Spleen (tissue), 11 donors: ENCODE measurements around the gene MACROD2. TPM values are rescaled to one million over a fixed set of nuclear protein-coding genes. Genes with fewer than 3 reads are reported as not detected.

Experiments used
- DNase-seq: peaks from one replicate; pipeline ENCODE4 v3.0.0-alpha.2; 2020
- H3K27ac ChIP-seq, 8 donors: fragments of 200-600 bp; sonication (generic) in 7 of 8; 1 replicate in 4 of 8; 2 replicates in 4 of 8; pipeline versions ENCODE4 v1.5.0 to v1.8.0; 2016 to 2021; ENCODE audit warnings: inconsistent platforms in 4 of 8, mild to moderate bottlenecking in 4 of 8, moderate library complexity in 1 of 8
- H3K27me3 ChIP-seq, 7 donors: fragments of 200-600 bp; sonication (generic) in 6 of 7; replicated peaks in 1 of 7; 1 replicate in 4 of 7; 2 replicates in 3 of 7; pipeline versions ENCODE4 v1.5.0 to v1.8.0; 2016 to 2021; ENCODE audit warnings: inconsistent platforms in 3 of 7, mild to moderate bottlenecking in 1 of 7
- H3K36me3 ChIP-seq, 6 donors: fragments of 200-600 bp; sonication (generic) in 5 of 6; 1 replicate in 4 of 6; 2 replicates in 2 of 6; pipeline versions ENCODE4 v1.5.0 to v1.8.0; 2016 to 2021; ENCODE audit warnings: inconsistent platforms in 2 of 6
- H3K4me1 ChIP-seq, 6 donors: fragments of 200-600 bp; sonication (generic) in 5 of 6; 1 replicate in 3 of 6; 2 replicates in 3 of 6; pipeline versions ENCODE4 v1.5.0 to v1.8.0; 2016 to 2021; ENCODE audit warnings: inconsistent platforms in 3 of 6
- H3K4me3 ChIP-seq, 8 donors: fragments of 200-600 bp; sonication (generic) in 7 of 8; 1 replicate in 4 of 8; 2 replicates in 4 of 8; pipeline versions ENCODE4 v1.5.0 to v1.8.0; 2016 to 2021; ENCODE audit warnings: inconsistent platforms in 4 of 8, mild to moderate bottlenecking in 4 of 8, moderate library complexity in 2 of 8
- H3K9me3 ChIP-seq, 8 donors: fragments of 200-600 bp; sonication (generic) in 7 of 8; 1 replicate in 4 of 8; 2 replicates in 4 of 8; pipeline versions ENCODE4 v1.5.0 to v1.8.0; 2016 to 2021; ENCODE audit warnings: inconsistent platforms in 4 of 8
- POLR2A ChIP-seq, 3 donors: fragments of 450-650 bp; IDR thresholded peaks; one replicate each; pipeline ENCODE4 v1.5.1; 2017; ENCODE audit warnings: antibody characterized with exemption in 3 of 3, mild to moderate bottlenecking in 1 of 3
- POLR2AphosphoS5 ChIP-seq, 3 donors: sonication (generic); formaldehyde crosslinking; IDR thresholded peaks; one replicate each; pipeline ENCODE4 v1.5.1; 2017; ENCODE audit warnings: antibody characterized with exemption in 3 of 3
- WGBS, 5 donors: extraction: QIAGEN DNeasy Blood & Tissue Kit in 3 of 5; methylation state at CpG; one replicate each; pipeline versions ENCODE4 v1.1.5 to v1.1.7; 2013 to 2018; 5-methylcytosine and 5-hydroxymethylcytosine counted together
- intact Hi-C: fragments of 100-400 bp; cut with DNase I; formaldehyde crosslinking; loops from one replicate; pipeline ENCODE4 v1.15.0; 2023; ENCODE audit warnings: low total_unique reads
- polyA plus RNA-seq, 3 donors: library from polyadenylated mRNA; stranded (reverse); fragments of 200-250 nt; gene quantifications; one replicate each; pipeline ENCODE4 v1.2.1, GENCODE V29; 2013
- total RNA-seq, 7 donors: library from RNA; depleted of rRNA in 3 of 7; stranded (reverse); fragments of >200 nt in 3 of 7; fragmentation: NEBNext Ultra II Directional in 4 of 7; extraction: Animal tissue kit (Norgen Biotek cat#: 25700) in 4 of 7; gene quantifications; one replicate each; pipeline versions ENCODE4 v1.1.0 to v1.2.1, GENCODE V29; 2016 to 2021
- TF ChIP-seq, protein P1 (sequence below), 11 experiments: fragments of 200-600 bp in 7 of 11; fragments of 450-650 bp in 4 of 11; sonication (generic) in 4 of 11; IDR thresholded peaks in 8 of 11; conservative IDR thresholded peaks in 3 of 11; 1 replicate in 7 of 11; 2 replicates in 4 of 11; pipeline versions ENCODE4 v1.4.0 to v1.8.0; 2016 to 2021; ENCODE audit warnings: antibody characterized with exemption in 11 of 11, inconsistent platforms in 4 of 11, mild to moderate bottlenecking in 1 of 11
- donor health status: healthy with polysubstance abuse.
- donor health status: DM: no; HTN: no; CAD: no; lungs with moderate emphysema.
- donor health status: DM: no; HTN: no; CAD: no.
- donor health status: Bipolar disorder and iron deficiency.
- donor health status: healthy.
- donor health status: DM: no; HTN: no; CAD: no.
- donor health status: DM: yes; HTN: yes; CAD: no.

Gene MACROD2
- total and polyA plus RNA-seq, 10 donors: 1.5 to 4.7 (median 3.4) TPM

DNA sequence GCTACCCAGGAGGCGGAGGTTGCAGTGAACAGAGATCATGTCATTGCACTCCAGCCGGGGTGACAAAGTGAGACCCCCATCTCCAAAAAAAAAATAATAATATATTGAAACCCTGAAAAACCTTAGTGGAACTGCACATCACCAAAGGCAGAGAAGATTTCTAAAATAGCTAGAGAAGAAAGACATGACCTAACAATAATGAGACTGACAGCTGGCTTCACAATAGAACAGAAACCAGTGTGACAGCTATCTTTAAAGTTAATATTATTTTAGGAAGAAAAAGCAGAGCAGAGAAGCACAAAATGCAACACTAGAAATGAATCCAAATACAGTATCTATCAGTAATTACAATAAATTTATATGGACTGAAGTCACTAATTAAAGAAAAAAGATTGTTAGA, 409.2 kb downstream of the MACROD2 start:
- intact Hi-C loops: no loop called here
- WGBS, 5 donors: 89 to 95% (median 93%) methylated on average over 2 of the region's 2 CpGs

DNA sequence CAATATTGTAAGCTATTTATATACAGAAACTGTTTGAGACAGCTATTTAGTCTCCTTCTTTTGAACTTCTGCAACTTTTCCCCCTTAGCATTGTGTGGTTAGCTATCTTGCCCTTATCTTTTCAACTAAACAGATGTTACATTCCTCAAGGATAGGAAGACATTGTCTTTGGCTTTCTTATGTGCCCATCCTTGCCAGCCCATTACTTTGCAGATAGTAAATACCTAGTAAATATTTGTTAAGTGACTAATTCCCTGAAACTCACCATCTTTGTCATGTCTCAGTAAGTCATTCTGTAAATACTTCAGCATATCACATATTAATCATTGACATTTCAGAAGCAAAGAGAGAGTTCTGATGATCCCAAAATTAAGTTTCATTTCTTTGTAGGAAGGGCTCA, 411.2 kb downstream of the MACROD2 start:
- Histone ChIP-seq H3K27me3 (no peaks in the 10 kb centered on the region), H3K27ac (no peak overlapping the region), H3K4me3 (no peak overlapping the region), H3K9me3 (no peaks in the 10 kb centered on the region), H3K36me3 (no peaks in the 10 kb centered on the region), H3K4me1 (peaks cover 0 to 4% (median 0%) of the 10 kb centered on the region in 6 donors)
- no peak for DNase-seq
- intact Hi-C loops: no loop called here
- TF ChIP-seq, protein P1, sequence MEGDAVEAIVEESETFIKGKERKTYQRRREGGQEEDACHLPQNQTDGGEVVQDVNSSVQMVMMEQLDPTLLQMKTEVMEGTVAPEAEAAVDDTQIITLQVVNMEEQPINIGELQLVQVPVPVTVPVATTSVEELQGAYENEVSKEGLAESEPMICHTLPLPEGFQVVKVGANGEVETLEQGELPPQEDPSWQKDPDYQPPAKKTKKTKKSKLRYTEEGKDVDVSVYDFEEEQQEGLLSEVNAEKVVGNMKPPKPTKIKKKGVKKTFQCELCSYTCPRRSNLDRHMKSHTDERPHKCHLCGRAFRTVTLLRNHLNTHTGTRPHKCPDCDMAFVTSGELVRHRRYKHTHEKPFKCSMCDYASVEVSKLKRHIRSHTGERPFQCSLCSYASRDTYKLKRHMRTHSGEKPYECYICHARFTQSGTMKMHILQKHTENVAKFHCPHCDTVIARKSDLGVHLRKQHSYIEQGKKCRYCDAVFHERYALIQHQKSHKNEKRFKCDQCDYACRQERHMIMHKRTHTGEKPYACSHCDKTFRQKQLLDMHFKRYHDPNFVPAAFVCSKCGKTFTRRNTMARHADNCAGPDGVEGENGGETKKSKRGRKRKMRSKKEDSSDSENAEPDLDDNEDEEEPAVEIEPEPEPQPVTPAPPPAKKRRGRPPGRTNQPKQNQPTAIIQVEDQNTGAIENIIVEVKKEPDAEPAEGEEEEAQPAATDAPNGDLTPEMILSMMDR (IDR thresholded peaks at IDR 0.05 in 8 of 11, conservative IDR thresholded peaks at IDR 0.05 in 3 of 11): no peak
- no peak for TF ChIP-seq POLR2A (IDR thresholded peaks at IDR 0.05)

More for the DNA sequence above, 409.2 kb downstream of the MACROD2 start:
- H3K4me1 ChIP-seq: peaks cover 0 to 4% (median 0%) of the 10 kb centered on the region in 6 donors
- no peak overlapping the region for H3K27ac ChIP-seq
- no peak for DNase-seq
- no peaks in the 10 kb centered on the region for H3K27me3 ChIP-seq
- TF ChIP-seq, protein P1 (IDR thresholded peaks at IDR 0.05 in 8 of 11, conservative IDR thresholded peaks at IDR 0.05 in 3 of 11): no peak
- TF ChIP-seq POLR2AphosphoS5 (IDR thresholded peaks at IDR 0.05) (no peak), POLR2A (IDR thresholded peaks at IDR 0.05) (no peak)
- H3K9me3 ChIP-seq: no peaks in the 10 kb centered on the region
- no peak overlapping the region for H3K4me3 ChIP-seq
- no peaks in the 10 kb centered on the region for H3K36me3 ChIP-seq

DNA sequence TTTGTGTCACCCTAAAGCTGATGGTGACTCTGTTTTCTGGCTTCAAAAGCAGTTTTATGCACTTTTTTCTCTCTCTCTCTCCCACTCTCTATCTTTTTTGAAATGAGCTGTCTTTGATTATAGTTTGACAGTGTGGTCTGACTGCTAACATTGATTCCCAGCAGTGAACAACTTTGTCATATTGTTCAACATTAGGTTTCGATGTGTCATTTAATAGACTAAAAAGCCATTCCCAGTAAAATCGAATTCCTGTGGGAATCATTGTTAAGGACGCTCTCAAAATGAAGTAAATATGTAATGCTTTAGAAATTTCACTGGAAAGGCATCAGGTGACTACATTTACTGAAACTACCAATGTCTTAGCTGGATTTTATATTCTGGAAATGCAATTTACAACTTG, 412.0 kb downstream of the MACROD2 start:
- no peaks in the 10 kb centered on the region for H3K9me3 ChIP-seq
- no peaks in the 10 kb centered on the region for H3K27me3 ChIP-seq
- H3K4me3 ChIP-seq: no peak overlapping the region
- intact Hi-C loops: no loop called here
- DNase-seq: no peak
- TF ChIP-seq POLR2AphosphoS5 (IDR thresholded peaks at IDR 0.05) (no peak), POLR2A (IDR thresholded peaks at IDR 0.05) (no peak)
- TF ChIP-seq, protein P1 (IDR thresholded peaks at IDR 0.05 in 8 of 11, conservative IDR thresholded peaks at IDR 0.05 in 3 of 11): no peak
- no peaks in the 10 kb centered on the region for H3K36me3 ChIP-seq
- no peak overlapping the region for H3K27ac ChIP-seq
- WGBS, 5 donors: 74 to 89% (median 84%) methylated on average over 3 of the region's 3 CpGs
- H3K4me1 ChIP-seq: no peaks in the 10 kb centered on the region

DNA sequence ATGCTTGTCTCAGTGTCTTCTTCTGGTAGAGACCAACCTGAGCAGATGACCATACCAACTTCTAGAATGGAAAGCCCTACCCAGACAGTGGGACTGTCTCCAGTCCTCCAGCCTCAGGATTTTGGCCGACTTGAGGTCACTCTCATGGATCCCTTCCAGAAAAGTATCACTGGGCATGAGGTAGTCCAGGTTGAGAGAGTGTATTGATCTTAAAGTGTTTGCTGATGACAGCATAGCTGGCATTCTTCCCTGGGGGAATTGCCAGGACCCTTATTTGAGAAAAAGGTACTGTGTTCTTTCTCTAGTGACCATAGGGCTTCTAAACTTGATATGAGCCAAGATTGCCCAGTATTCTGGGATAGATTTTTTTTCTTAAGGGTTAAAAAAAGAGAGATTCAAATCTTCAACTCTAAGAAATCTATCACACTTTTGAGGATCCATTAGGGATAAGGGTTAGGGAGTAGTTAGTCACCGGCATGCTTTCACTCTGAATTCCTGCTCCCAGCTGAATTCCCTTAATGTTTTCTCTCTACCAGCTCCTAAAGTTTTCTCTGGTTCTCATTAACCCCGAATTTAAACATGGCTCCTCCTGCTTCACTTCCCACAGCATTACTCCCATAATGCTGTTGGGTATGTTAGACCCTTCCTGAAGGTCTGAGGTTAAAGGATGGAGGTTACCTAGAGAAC, 415.7 kb downstream of the MACROD2 start:
- Histone ChIP-seq H3K27ac (no peak overlapping the region), H3K4me1 (no peaks in the 10 kb centered on the region), H3K9me3 (no peaks in the 10 kb centered on the region), H3K4me3 (no peak overlapping the region), H3K36me3 (no peaks in the 10 kb centered on the region), H3K27me3 (no peaks in the 10 kb centered on the region)
- 68 to 79% (median 71%) methylated on average over 3 of the region's 3 CpGs for WGBS, 5 donors
- TF ChIP-seq POLR2AphosphoS5 (IDR thresholded peaks at IDR 0.05): no peak
- TF ChIP-seq POLR2A (IDR thresholded peaks at IDR 0.05): no peak
- TF ChIP-seq, protein P1 (IDR thresholded peaks at IDR 0.05 in 8 of 11, conservative IDR thresholded peaks at IDR 0.05 in 3 of 11): no peak
- DNase-seq: no peak
- intact Hi-C loops: no loop called here
